Liver (tissue), 9 donors: ENCODE results near the gene CMTM4. TPM values are rescaled to one million over a fixed set of nuclear protein-coding genes. Genes with fewer than 3 reads are reported as not detected.
"Not testable (repeated sequence)": the region's sequence is repeated elsewhere in the genome, so short reads cannot be mapped to it uniquely, and the experiment has no call there.

Source experiments
- DNase-seq: peaks from one replicate; pipeline ENCODE4 v3.0.0-alpha.2; 2017; ENCODE audit warnings: low spot score
- H3K27ac ChIP-seq, 2 donors: one replicate each; pipeline ENCODE4 v1.7.0; 2013; ENCODE audit warnings: inconsistent platforms in 2 of 2, low read length in 2 of 2, control low read depth in 1 of 2, low read depth in 1 of 2, mild to moderate bottlenecking in 1 of 2
- H3K27me3 ChIP-seq, 4 donors: one replicate each; pipeline versions ENCODE4 v1.6.1 to v1.7.0; 2013; ENCODE audit warnings: low read length in 3 of 4, inconsistent platforms in 1 of 4, mild to moderate bottlenecking in 1 of 4, moderate library complexity in 1 of 4; ENCODE audit not compliant: control insufficient read depth in 4 of 4, insufficient read depth in 4 of 4
- H3K36me3 ChIP-seq, 4 donors: one replicate each; pipeline versions ENCODE4 v1.6.1 to v1.7.0; 2013; ENCODE audit warnings: low read length in 3 of 4, mild to moderate bottlenecking in 3 of 4, low read depth in 1 of 4, moderate library complexity in 1 of 4; ENCODE audit not compliant: control insufficient read depth in 4 of 4, insufficient read depth in 3 of 4
- H3K4me1 ChIP-seq, 4 donors: one replicate each; pipeline versions ENCODE4 v1.6.1 to v1.7.0; 2013; ENCODE audit warnings: low read length in 3 of 4, mild to moderate bottlenecking in 3 of 4, moderate library complexity in 1 of 4; ENCODE audit not compliant: control insufficient read depth in 4 of 4, insufficient read depth in 4 of 4
- H3K4me3 ChIP-seq, 3 donors: one replicate each; pipeline versions ENCODE4 v1.6.1 to v1.7.0; 2013; ENCODE audit warnings: low read length in 3 of 3, control low read depth in 1 of 3, low read depth in 1 of 3, mild to moderate bottlenecking in 1 of 3
- H3K9ac ChIP-seq, 2 donors: one replicate each; pipeline ENCODE4 v1.7.0; 2013; ENCODE audit warnings: low read length in 2 of 2, mild to moderate bottlenecking in 2 of 2, moderate library complexity in 2 of 2, control low read depth in 1 of 2, low read depth in 1 of 2
- H3K9me3 ChIP-seq, 4 donors: one replicate each; pipeline versions ENCODE4 v1.6.1 to v1.7.0; 2013; ENCODE audit warnings: low read length in 3 of 4; ENCODE audit not compliant: control insufficient read depth in 4 of 4
- EGR1 ChIP-seq, 2 donors: IDR thresholded peaks; 2 replicates each; pipeline ENCODE4 v1.6.1; 2016 to 2018; ENCODE audit warnings: antibody characterized with exemption in 2 of 2, low read depth in 2 of 2
- FOXA1 ChIP-seq: IDR thresholded peaks from 2 replicates; pipeline ENCODE4 v1.6.1; 2016; ENCODE audit warnings: antibody characterized with exemption
- GABPA ChIP-seq, 2 donors: IDR thresholded peaks in 1 of 2; conservative IDR thresholded peaks in 1 of 2; 2 replicates each; pipeline ENCODE4 v1.6.1; 2016; ENCODE audit warnings: antibody characterized with exemption in 2 of 2, mild to moderate bottlenecking in 1 of 2, moderate library complexity in 1 of 2
- HNF4A ChIP-seq, 2 donors: conservative IDR thresholded peaks; 2 replicates each; pipeline ENCODE4 v1.6.1; 2016; ENCODE audit warnings: antibody characterized with exemption in 2 of 2, mild to moderate bottlenecking in 2 of 2
- HNF4G ChIP-seq: IDR thresholded peaks from 2 replicates; pipeline ENCODE4 v1.6.1; 2016; ENCODE audit warnings: antibody characterized with exemption
- JUND ChIP-seq, 2 donors: IDR thresholded peaks; 2 replicates each; pipeline ENCODE4 v1.6.1; 2016; ENCODE audit warnings: antibody characterized with exemption in 2 of 2
- RAD21 ChIP-seq, 2 donors: IDR thresholded peaks; 2 replicates each; pipeline ENCODE4 v1.6.1; 2016; ENCODE audit warnings: antibody characterized with exemption in 2 of 2, mild to moderate bottlenecking in 2 of 2
- RXRA ChIP-seq, 2 donors: IDR thresholded peaks; 2 replicates each; pipeline ENCODE4 v1.6.1; 2017 to 2018; ENCODE audit warnings: antibody characterized with exemption in 2 of 2, mild to moderate bottlenecking in 1 of 2
- TAF1 ChIP-seq: conservative IDR thresholded peaks from 2 replicates; pipeline ENCODE4 v1.6.1; 2016; ENCODE audit warnings: antibody characterized with exemption, mild to moderate bottlenecking
- YY1 ChIP-seq: IDR thresholded peaks from 2 replicates; pipeline ENCODE4 v1.6.1; 2016; ENCODE audit warnings: antibody characterized with exemption, mild to moderate bottlenecking
- WGBS: extraction: QIAGEN DNeasy Blood & Tissue Kit; methylation state at CpG from one replicate; pipeline ENCODE4 v1.1.7; 2013; 5-methylcytosine and 5-hydroxymethylcytosine counted together
- polyA plus RNA-seq, 2 donors: library from polyadenylated mRNA; stranded (reverse) in 1 of 2; unstranded in 1 of 2; fragments of 200-250 nt in 1 of 2; fragments of >200 nt in 1 of 2; fragmentation: Nextera tagmentation in 1 of 2; extraction: Ambion mirVana in 1 of 2; gene quantifications; one replicate each; pipeline versions ENCODE4 v1.2.1 to v1.2.3, GENCODE V29; 2013 to 2015
- total RNA-seq, 2 donors: library from RNA; depleted of rRNA; stranded (reverse); fragments of >200 nt; gene quantifications; one replicate each; pipeline ENCODE4 v1.2.3, GENCODE V29; 2014
- TF ChIP-seq, protein P1 (sequence below): IDR thresholded peaks from 2 replicates; pipeline ENCODE4 v1.6.1; 2016; ENCODE audit warnings: antibody characterized with exemption, mild to moderate bottlenecking
- TF ChIP-seq, protein P2 (sequence below): fragments of 150-350 bp; IDR thresholded peaks from 2 replicates; pipeline ENCODE4 v1.5.1; 2017; ENCODE audit warnings: improper control_type of control experiment, low read depth, low read length; ENCODE audit not compliant: missing input control
- donor health status: healthy.
- donor health status: healthy.
- donor health status: healthy.
- donor health status: healthy.
- donor health status: healthy.

Gene CMTM4
- total and polyA plus RNA-seq, 4 donors, result 2.9 to 19.7 (median 6.3) TPM

DNA sequence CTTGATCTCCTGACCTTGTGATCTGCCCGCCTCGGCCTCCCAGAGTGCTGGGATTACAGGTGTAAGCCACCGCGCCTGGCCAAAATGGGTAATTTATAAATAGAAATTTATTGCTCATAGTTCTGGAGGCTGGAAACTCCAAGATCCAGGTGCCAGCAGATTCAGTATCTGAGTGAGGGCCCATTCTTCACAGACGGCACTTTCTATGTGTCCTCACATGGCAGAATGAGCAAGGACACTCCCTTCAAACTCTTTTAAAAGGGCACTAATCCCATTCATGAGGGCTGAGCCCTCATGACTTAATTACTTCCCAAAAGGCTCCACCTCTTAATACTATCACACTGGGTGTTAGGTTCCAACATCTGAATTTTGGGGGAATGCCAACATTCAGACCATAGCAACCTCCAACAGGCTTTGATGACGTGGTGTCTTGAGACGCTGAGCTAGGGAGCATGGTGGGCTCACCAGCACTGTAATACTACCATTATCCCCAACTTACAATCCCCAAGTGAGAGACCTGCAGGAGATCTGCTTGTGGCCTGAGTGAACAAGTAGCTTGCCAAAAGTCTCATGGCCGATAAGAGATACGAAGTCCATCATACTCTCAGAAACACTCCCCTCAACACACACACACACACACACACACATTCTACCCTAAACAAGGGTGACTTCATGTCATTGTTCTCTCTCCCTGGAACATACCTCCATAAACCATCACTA lies 8.5 kb downstream of the CMTM4 start:
- H3K27ac ChIP-seq, result no peak overlapping the region
- no peak for DNase-seq
- no peak overlapping the region for H3K9ac ChIP-seq

DNA sequence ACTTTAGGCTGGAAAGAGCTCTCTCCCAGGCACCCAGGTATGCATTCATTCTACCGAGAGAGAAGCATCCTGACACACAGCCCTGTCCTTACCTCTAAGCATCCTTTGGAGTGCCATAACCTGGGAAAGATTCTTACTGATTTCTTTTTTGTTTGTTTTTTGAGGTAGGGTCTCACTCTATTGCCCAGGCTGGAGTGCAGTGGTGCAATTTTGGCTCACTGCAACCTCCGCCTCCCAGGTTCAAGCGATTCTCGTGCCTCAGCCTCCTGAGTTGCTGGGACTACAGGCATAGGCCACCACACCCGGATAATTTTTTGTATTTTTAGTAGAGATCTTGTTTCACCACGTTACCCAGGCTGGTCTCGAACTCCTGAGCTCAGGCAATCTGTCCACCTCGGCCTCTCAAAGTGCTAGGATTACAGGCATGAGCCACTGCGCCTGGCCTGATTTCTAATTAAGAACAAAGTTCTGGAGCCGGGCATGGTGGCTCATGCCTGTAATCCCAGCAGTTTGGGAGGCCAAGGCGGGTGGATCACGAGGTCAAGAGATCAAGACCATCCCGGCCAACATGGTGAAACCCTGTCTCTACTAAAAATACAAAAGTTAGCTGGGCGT lies 10.9 kb downstream of the CMTM4 start:
- H3K27me3 ChIP-seq, H3K9me3 ChIP-seq, H3K27ac ChIP-seq, DNase-seq, H3K9ac ChIP-seq, H3K36me3 ChIP-seq, H3K4me3 ChIP-seq: not testable (repeated sequence)
- 94% methylated on average over 14 of the region's 14 CpGs for WGBS
- peaks cover 4 to 14% (median 10%) of the 10 kb centered on the region in 4 donors for H3K4me1 ChIP-seq

More for the DNA sequence above, 8.5 kb downstream of the CMTM4 start:
- Histone ChIP-seq H3K9me3 (no peaks in the 10 kb centered on the region), H3K27me3 (no peaks in the 10 kb centered on the region), H3K36me3 (no peaks in the 10 kb centered on the region), H3K4me1 (peaks cover 4 to 17% (median 10%) of the 10 kb centered on the region in 4 donors), H3K4me3 (no peak overlapping the region)
- WGBS, result 82% methylated on average over 9 of the region's 9 CpGs
- TF ChIP-seq, protein P1, sequence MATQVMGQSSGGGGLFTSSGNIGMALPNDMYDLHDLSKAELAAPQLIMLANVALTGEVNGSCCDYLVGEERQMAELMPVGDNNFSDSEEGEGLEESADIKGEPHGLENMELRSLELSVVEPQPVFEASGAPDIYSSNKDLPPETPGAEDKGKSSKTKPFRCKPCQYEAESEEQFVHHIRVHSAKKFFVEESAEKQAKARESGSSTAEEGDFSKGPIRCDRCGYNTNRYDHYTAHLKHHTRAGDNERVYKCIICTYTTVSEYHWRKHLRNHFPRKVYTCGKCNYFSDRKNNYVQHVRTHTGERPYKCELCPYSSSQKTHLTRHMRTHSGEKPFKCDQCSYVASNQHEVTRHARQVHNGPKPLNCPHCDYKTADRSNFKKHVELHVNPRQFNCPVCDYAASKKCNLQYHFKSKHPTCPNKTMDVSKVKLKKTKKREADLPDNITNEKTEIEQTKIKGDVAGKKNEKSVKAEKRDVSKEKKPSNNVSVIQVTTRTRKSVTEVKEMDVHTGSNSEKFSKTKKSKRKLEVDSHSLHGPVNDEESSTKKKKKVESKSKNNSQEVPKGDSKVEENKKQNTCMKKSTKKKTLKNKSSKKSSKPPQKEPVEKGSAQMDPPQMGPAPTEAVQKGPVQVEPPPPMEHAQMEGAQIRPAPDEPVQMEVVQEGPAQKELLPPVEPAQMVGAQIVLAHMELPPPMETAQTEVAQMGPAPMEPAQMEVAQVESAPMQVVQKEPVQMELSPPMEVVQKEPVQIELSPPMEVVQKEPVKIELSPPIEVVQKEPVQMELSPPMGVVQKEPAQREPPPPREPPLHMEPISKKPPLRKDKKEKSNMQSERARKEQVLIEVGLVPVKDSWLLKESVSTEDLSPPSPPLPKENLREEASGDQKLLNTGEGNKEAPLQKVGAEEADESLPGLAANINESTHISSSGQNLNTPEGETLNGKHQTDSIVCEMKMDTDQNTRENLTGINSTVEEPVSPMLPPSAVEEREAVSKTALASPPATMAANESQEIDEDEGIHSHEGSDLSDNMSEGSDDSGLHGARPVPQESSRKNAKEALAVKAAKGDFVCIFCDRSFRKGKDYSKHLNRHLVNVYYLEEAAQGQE, result no peak
- TF ChIP-seq TAF1 (no peak), GABPA (IDR thresholded peaks at IDR 0.05 in 1 of 2, conservative IDR thresholded peaks at IDR 0.05 in 1 of 2) (no peak), YY1 (no peak), RXRA (IDR thresholded peaks at IDR 0.05) (peak in 1 of 2 donors; percentile 27), EGR1 (IDR thresholded peaks at IDR 0.05; ENCODE audit: low read depth in 2 of 2) (no peak), RAD21 (IDR thresholded peaks at IDR 0.05) (no peak), JUND (IDR thresholded peaks at IDR 0.05) (no peak), FOXA1 (no peak), HNF4G (peak; percentile 8), HNF4A (conservative IDR thresholded peaks at IDR 0.05) (peak; percentile 32 to 56)
- TF ChIP-seq, protein P2, sequence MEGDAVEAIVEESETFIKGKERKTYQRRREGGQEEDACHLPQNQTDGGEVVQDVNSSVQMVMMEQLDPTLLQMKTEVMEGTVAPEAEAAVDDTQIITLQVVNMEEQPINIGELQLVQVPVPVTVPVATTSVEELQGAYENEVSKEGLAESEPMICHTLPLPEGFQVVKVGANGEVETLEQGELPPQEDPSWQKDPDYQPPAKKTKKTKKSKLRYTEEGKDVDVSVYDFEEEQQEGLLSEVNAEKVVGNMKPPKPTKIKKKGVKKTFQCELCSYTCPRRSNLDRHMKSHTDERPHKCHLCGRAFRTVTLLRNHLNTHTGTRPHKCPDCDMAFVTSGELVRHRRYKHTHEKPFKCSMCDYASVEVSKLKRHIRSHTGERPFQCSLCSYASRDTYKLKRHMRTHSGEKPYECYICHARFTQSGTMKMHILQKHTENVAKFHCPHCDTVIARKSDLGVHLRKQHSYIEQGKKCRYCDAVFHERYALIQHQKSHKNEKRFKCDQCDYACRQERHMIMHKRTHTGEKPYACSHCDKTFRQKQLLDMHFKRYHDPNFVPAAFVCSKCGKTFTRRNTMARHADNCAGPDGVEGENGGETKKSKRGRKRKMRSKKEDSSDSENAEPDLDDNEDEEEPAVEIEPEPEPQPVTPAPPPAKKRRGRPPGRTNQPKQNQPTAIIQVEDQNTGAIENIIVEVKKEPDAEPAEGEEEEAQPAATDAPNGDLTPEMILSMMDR, result no peak
